Colon (tissue), 2 donors: ENCODE results near the gene RSPH1.

ENCODE experiments used
- FAIRE-seq: peaks from 2 replicates; lab custom pipeline; 2012; peaks lifted over from hg19 to GRCh38; lab: Jason Lieb, UNC
- donor health status: control.
- donor health status: control.

RSPH1 gene

DNA sequence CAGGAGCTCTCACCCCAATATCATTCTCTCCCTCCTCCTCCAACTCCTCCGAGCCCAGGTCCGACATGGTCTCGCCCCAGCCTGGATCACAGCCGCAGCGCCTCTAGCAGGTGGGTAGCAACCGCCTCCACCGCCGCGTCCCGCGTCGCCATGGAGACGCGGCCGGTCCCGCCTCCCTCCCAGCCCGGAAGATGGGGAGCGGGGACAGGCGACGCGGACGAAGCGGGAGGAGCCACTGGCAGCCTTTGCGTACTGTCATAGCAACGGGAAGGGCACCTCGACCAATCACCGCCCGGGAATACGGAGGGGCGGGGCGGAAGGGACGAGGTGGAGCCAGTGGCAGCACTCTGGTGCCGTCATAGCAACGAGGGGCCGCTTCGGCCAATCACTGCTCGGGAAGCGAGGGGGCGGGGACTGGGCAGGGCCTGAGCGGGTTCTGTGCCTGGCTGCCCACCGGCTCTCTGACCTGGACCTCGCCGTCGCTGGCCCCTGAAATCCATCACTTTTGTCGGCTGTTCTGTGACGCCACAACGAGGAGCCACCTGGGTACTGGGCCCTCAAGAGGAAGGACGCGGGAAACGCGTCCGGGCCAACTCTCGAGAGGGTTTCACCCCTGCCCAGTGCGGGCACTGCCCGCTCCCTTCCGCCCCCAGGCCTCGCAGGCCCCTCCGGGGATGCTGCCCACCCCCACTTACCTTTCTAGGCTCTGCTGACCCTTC is at the start of gene RSPH1:
TSS of gene RSPH1 (minus strand) at position 105 of the 719 bp plus-strand sequence. CDS start at position 67, 38 bp downstream.
- peak; percentile 43 for FAIRE-seq

DNA sequence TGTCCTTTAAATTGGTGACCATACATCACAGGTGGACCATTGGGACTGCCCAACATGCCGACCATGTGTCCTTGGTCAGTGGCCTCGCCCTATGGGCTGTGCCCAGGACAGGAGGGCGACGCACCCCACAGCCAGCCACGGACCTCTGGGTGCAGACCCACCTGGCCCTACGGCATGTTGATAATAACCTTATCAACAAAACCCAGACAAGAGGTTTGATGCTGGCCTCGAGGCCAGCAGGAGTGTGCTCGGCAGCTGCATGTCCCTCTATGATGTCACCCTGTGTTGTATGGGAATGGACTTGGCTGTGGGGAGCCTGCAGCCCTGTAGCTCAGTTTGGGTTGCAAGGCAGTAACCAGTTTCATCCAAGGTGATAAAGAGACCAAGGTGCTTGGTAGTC is 49.7 kb upstream of the RSPH1 start:
- FAIRE-seq, result no peak

GRCh38 chr21:42545317-42545716 is 49.3 kb upstream of the RSPH1 start:
- FAIRE-seq, result no peak

DNA sequence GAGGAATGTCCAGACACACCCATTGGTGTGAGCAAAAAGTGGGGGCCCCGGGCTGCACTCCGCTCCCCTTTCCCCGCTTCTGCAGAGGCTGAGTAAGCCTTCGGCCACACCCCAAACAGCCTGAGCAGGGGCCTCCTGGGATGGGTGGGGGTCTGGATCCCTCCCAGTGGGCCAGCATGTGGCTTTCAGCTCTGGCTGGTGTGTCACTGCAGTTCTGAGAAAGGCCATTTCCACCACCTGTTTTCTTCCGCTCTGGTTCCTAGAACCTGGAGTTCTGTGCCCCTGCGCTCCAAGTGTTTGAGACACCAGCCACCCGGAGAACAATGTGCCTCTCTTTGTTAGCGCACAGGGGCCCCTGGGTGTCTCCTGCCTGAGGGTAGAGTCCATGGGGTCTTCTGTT is 48.5 kb upstream of the RSPH1 start:
- FAIRE-seq, result no peak

DNA sequence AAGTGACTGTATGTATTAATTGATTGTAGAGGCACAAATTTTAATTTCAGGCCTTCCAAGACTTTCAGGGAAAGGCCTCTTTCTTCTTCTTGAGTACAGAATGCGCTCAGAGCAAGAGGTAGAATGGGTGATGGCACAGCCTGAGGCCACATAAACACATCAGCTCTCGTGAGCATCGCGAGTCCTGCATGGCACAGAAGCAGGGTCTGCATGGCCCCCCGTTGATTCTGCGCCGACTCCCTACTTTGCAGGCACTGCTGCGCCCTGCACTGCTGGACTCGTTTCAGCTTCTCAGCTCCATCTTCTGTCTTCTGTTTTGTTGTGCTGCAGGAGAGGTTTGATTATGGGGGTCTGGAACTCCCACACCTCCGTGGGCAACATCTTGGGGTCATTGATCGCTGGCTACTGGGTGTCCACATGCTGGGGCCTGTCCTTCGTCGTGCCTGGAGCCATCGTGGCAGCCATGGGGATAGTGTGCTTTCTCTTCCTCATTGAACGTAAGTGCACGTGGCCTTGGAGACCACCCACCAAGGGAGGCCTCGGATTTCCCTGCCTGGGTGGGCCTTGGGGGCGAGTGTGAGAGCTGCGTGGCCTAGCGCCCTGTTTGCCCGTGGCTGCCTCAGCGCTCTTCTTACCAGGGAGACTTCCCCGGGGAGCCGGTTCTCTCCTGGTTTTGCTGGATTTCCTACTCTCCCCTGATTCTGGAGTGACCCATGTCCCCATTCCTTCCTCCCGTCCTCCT is 47.3 kb upstream of the RSPH1 start:
- no peak for FAIRE-seq

DNA sequence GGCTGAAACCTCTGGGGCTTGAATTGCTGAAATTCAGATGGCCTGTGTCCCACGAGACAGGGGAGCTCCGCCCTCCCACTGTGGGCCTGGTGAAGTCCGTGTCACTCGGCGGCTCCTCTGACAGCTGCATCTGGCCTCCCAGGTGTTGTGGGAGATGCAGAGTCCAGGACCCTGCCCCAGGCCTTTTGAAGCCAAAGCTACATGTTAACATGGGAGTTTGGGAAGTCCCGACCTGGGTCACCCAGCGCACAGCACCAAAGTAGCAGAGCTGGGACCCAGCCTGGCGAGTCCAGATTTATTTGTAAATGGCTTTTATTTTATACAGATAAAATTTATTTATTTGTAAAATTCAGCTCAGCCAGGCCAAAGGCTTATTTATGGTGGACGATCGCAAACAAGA is 46.6 kb upstream of the RSPH1 start:
- FAIRE-seq, result no peak

- FAIRE-seq, result no peak
These were observed 46.2 kb upstream of the RSPH1 start for GRCh38 chr21:42542196-42542595.

DNA sequence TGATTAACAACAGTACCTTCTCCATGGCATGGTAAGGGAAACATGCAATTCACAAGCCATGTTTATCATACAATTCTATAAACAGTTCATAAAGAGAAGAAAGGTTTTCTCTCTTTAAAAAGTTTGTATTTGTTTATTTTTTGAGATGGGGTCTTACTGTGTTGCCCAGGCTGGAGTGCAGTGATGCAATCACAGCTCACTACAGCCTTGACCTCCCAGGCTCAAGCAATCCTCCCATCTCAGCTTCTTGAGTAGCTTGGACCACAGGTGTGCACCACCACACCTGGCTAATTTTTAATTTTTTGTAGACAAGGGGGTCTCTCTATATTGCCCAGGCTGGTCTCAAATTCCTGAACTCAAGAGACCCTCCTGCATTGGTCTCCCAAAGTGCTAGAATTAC is 45.6 kb upstream of the RSPH1 start:
- no peak for FAIRE-seq

GRCh38 chr21:42541174-42541573 is 45.1 kb upstream of the RSPH1 start:
- no peak for FAIRE-seq

DNA sequence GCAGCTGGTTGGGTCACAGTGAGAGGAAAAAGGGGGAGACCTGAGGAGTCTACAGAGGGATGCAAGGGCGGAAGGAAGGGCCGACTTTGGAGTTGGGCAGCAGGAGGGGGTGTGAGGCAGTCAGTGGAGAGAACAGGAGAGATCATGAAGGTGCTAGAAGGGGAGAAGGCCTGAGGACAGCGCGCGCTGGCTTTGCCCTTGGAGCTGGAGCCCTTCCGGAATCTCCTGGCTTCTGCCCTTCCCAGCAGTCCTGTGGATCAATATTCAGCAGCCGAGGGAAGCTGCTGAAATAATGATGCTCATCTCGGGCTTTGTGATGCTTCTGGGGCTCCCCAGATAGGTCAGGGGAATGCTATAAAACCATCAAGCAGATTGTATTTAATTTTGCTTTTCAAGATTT is 44.4 kb upstream of the RSPH1 start:
- FAIRE-seq, result no peak

- no peak for FAIRE-seq
These were observed 43.9 kb upstream of the RSPH1 start for GRCh38 chr21:42539931-42540343.

DNA sequence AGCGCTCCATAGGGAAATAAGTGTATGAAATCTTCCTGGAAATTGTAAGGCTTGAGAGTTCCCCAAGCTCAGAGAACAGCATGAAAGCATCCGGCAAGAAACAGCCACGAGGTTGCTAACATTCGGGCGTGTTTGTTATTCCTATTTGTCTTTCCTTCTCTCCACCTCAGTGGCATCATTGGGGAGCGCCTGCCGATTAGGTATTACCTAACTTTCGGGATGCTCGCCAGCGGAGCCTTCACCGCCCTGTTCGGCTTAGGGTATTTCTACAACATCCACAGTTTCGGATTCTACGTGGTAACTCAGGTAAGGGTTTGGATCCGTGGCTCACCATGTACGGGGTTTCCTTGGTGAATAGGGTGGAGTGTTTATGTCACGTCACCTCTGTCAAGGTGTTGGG is 43.3 kb upstream of the RSPH1 start:
- no peak for FAIRE-seq

DNA sequence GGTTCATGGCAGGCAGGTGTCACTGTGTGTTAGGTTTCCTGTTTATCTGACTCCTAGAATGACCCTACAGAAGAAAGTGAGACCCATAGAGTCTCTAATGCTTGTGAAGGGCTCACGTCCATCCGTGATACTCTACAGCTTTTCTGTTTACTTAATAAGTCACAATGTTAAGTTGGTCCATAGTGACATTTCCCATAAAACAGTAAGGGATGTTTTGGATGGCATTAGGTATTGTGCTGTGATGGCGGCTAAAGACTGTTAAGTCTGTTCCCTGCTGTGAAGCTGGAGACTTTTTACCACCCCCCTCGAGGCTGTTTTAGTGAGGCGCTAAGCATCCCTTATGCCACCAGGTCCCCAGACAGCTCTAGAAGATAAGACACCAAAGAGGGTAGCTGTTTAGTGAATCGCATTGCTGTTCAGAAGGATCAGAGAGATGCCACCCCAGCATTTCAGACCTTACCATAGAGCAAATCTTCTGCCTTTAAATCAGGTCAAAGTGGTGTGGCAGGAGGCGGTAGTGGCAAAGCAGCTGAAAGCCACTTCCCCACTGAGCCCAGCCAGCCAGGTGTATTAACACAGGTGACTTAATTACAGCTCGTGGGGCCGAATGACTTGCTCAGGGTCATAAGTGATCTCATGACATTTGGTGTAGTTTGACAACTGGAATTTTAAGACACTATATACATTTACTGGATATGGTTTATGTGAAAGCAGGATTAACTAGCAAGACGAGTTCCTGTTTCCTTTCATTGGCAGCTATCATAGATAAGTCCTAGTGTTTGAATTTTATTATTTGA is 42.7 kb upstream of the RSPH1 start:
- no peak for FAIRE-seq

DNA sequence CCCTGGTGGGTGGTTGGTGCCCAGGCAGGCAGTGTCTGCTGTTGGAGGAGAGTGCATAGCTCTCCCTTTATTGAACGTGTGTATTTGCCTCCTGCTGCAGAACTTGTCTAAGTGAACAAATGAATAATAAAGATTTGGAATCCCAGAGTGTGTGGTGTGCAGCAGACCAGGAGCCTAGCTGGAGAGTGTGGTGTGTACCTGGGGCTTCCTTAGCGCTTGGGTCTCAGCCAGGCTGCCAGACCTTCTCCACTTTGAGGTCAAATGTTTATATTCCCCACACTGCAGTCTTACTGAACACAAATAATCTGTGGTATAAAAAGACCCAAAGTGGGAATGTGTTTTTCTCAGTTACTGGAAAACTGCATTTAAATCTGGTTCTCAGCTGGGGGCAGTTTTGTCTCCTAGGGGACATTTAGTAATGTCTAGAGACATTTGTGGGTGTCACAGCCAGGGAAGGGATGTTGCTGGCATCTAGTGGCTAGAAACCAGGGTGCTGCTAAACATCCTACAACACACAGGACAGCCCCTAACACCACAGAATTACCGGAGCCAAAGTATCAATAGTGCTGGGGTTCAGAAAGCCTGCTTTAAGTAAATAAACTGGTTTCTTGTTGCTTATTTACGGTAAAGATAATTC is 41.2 kb upstream of the RSPH1 start:
- no peak for FAIRE-seq

- no peak for FAIRE-seq
These were observed 40.6 kb upstream of the RSPH1 start for GRCh38 chr21:42536601-42537000.

DNA sequence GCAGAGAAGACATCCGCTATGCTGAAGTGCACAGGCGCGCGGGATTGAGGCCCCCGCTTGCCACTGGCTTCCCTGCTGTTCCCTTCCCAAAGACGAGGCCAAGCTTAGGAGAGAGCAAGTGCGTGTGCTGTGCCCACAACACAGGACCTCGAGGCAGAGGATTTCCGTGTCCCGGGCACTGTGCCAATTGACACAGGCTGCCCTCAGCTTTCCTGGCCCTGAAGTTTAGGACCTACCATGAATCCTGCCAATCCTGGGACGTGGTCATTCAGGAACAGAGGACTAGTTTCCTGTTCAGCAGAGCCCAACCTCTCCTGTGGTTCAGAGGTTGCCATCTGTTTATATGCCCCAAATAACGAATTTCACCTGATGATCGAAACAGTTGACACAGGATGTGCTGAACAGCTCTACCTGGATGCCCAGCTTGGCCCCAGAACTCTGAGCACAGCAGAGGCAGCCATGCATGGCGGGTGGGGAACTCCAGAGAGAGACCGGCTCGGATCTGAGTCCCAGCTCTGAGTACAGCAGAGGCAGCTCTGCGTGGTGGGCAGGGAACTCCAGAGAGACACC is 39.7 kb upstream of the RSPH1 start:
- no peak for FAIRE-seq

DNA sequence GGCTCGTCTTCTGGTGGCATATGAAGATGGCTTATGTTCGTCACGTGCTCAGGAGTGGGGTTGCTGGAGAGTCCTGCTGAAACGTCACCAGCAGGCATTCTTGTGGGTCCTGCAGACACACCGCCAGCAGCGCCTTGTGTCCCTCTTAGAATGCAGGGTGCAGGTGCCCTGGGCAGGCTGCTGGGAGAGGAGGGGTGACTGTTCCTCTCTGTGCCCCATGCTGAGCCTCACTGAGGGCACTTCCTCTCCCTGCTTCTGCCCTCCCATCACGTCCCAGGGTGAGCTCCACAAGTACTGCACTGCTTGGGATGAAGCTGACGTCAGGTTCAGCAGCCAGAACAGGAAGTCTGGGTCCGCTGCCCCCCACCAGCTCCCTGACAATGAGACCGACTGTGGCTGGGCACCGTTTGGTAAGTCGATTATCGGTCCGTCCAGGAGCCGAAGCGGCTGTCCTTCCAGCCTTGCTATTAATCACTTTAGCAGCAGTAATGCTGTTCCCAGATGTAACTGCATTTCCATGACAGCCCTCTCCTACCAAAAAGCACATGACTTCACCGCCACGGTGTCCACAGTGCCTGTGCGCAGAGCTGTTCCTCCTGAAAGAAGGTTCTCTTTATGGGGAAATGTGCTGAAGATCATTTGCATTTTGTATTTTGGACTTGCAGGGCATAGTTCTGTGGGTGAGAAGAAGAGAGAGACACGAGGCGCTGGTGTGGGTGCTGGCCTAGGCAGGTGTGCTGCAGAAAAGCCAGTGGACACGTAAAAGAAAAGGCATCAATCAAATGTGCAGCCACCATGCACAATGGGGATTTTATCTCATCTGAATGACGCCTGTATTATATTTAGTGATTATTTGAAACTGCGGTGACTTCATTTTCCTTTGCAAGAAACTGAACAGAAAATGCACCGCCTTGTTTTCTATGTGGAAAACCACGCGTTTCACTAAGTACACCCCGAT is 38.7 kb upstream of the RSPH1 start:
- FAIRE-seq, result no peak

- no peak for FAIRE-seq
These were observed 37.9 kb upstream of the RSPH1 start for GRCh38 chr21:42533963-42534355.

DNA sequence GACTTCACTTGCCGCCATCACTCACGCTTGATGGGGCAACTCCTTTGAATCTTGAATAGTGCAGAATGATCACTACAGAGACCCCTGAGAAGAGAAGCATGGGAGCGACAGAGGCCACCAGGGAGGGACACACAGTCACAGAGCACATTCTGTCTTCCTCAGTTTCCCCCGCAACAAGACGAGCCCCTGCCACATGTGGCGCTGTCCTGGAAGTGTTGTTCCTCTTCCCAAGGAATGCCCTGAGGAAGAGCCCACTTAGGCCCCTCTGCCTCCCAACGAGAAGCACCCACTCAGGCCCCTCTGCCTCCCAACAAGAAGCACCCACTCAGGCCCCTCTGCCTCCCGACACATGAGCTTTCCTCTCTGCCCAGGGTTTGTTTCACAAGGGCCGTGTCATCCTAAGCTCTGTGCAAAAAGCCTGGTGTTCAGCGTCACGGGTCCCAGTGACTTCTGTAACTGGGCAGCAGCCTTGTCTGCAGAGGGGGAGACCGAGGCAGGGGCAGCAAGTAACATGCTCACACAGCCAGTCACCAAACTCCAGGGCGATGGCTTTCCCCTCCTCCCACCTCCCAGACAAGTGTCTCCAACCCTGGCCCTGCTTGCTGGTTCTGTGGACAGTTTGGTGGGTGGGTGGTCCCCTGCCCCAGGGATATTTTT is 37.4 kb upstream of the RSPH1 start:
- FAIRE-seq, result no peak

- no peak for FAIRE-seq
These were observed 36.6 kb upstream of the RSPH1 start for GRCh38 chr21:42532466-42533181.
